ENCODE measurements around the gene GADL1.

- TF ChIP-seq CTCF (IDR thresholded peaks at IDR 0.05; ENCODE audit: low read depth, low read length, poor library complexity, severe bottlenecking) (no peak), EZH2phosphoT487 (IDR thresholded peaks at IDR 0.05; ENCODE audit: borderline replicate concordance, low read length) (no peak)
Measured at GRCh38 chr3:30753766-30754165, 140.7 kb downstream of the GADL1 start.

Data from DOHH2 (cell line).